Right hindlimb (tissue), 1 donor: Measurements from ENCODE around the gene GATA3.

ENCODE experiments used
- DNase-seq: peaks from one replicate; pipeline ENCODE4 v3.0.0-alpha.2; 2018

The GATA3 gene

GRCh38 chr10:8037941-8038894, 16.3 kb upstream of the GATA3 start:
- DNase-seq: no peak

GRCh38 chr10:8039321-8039881, 15.1 kb upstream of the GATA3 start:
- no peak for DNase-seq

GRCh38 chr10:8040651-8041050, 13.8 kb upstream of the GATA3 start:
- no peak for DNase-seq

- no peak for DNase-seq
Observed at GRCh38 chr10:8041284-8041991, 13.1 kb upstream of the GATA3 start.

GRCh38 chr10:8041992-8042720, 12.3 kb upstream of the GATA3 start:
- DNase-seq: no peak

- DNase-seq: no peak
Observed at GRCh38 chr10:8042721-8043568, 11.5 kb upstream of the GATA3 start.

GRCh38 chr10:8043569-8044306, 10.8 kb upstream of the GATA3 start:
- DNase-seq: no peak

- no peak for DNase-seq
Observed at GRCh38 chr10:8044331-8044907, 10.1 kb upstream of the GATA3 start.

GRCh38 chr10:8044908-8045725, 9.4 kb upstream of the GATA3 start:
- DNase-seq: no peak

GRCh38 chr10:8045726-8046494, 8.6 kb upstream of the GATA3 start:
- DNase-seq: no peak

GRCh38 chr10:8047452-8048280, 6.8 kb upstream of the GATA3 start:
- no peak for DNase-seq

- no peak for DNase-seq
Observed at GRCh38 chr10:8048281-8049008, 6.0 kb upstream of the GATA3 start.

- DNase-seq: no peak
Observed at GRCh38 chr10:8049045-8049864, 5.2 kb upstream of the GATA3 start.

GRCh38 chr10:8049865-8050555, 4.5 kb upstream of the GATA3 start:
- DNase-seq: no peak

GRCh38 chr10:8050556-8051108, 3.9 kb upstream of the GATA3 start:
- no peak for DNase-seq
